Astrocyte (in vitro differentiated cells and primary cell): Measurements from ENCODE around the gene DUSP1.

Source experiments
- EZH2 ChIP-seq: IDR thresholded peaks from 2 replicates; pipeline ENCODE4 v1.6.1; 2012; ENCODE audit warnings: mild to moderate bottlenecking, low read length, inconsistent platforms; ENCODE audit not compliant: insufficient read depth
- TF ChIP-seq, protein P1 (sequence below): IDR thresholded peaks from 2 replicates; pipeline ENCODE4 v1.5.1; 2011; ENCODE audit warnings: low read depth, mild to moderate bottlenecking, inconsistent platforms, low read length, moderate library complexity; ENCODE audit not compliant: insufficient read depth

DNA sequence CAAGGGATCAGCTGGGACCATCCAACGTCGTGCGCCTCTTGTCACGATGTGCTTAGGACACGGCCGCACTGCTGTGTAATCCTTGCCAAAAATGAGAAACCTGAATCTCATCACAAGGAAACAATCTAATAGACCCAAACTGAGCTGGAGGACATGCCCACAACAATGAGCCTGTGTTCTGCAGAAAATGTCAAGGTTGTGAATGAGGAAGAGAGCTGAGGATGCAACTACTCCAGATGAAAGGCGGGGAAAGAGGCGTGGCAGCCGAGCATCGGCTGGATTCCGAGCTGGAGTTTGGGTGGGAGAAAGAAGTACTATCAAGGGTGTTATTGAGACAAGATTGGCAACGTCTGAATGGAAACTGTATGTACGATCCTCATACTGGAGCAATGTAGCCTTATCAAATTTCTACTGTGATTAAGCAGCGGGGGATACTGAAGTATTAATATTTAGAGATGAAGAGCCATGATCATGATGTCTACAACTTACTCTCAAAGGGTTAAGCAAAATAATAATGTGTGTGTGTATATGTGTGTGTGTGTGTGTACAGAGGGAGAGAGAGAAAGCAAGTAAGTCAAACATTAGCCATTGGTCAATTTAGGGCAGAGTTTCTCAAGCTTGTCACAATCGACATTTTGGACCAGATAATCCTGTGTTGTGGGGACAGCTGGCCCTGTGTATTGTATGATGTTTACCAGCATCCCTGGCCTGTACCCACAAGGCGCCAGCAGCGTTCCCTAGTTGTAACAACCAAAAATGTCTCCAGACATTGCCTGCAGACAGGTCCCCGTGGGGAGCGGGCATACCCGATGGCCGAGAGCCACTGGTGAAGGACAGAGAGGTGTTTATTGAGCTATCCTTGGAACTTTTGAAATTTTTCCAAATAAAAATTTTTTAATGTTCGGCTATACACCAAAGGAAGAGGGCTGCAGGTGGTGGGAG is 46.5 kb downstream of the DUSP1 start:
- TF ChIP-seq, protein P1, sequence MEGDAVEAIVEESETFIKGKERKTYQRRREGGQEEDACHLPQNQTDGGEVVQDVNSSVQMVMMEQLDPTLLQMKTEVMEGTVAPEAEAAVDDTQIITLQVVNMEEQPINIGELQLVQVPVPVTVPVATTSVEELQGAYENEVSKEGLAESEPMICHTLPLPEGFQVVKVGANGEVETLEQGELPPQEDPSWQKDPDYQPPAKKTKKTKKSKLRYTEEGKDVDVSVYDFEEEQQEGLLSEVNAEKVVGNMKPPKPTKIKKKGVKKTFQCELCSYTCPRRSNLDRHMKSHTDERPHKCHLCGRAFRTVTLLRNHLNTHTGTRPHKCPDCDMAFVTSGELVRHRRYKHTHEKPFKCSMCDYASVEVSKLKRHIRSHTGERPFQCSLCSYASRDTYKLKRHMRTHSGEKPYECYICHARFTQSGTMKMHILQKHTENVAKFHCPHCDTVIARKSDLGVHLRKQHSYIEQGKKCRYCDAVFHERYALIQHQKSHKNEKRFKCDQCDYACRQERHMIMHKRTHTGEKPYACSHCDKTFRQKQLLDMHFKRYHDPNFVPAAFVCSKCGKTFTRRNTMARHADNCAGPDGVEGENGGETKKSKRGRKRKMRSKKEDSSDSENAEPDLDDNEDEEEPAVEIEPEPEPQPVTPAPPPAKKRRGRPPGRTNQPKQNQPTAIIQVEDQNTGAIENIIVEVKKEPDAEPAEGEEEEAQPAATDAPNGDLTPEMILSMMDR = no peak
- no peak for TF ChIP-seq EZH2
